Measurements from ENCODE around the gene SLC44A2. TPM values are rescaled to one million over a fixed set of nuclear protein-coding genes. Genes with fewer than 3 reads are reported as not detected.

Gene SLC44A2
- total RNA-seq, 1 donor from 2014 or later = 129 TPM

GRCh38 chr19:10679743-10680142, 54.4 kb downstream of the SLC44A2 start:
- TF ChIP-seq CTCF (IDR thresholded peaks at IDR 0.05; ENCODE audit: partially characterized antibody, unreplicated experiment) = no peak
- DNase-seq = no peak
- Mint-ChIP-seq H3K36me3 (ENCODE audit: unreplicated experiment) (no peaks in the 10 kb centered on the region), H3K4me1 (ENCODE audit: low read depth, unreplicated experiment) (no peaks in the 10 kb centered on the region), H3K27ac (ENCODE audit: unreplicated experiment) (no peak overlapping the region), H3K4me3 (ENCODE audit: unreplicated experiment) (no peak overlapping the region), H3K27me3 (ENCODE audit: unreplicated experiment) (peaks cover 5% of the 10 kb centered on the region), H3K9me3 (ENCODE audit: unreplicated experiment) (peaks cover 3% of the 10 kb centered on the region)

- TF ChIP-seq CTCF (IDR thresholded peaks at IDR 0.05; ENCODE audit: partially characterized antibody, unreplicated experiment) = no peak
- no peak overlapping the region for H3K27ac Mint-ChIP-seq (ENCODE audit: unreplicated experiment)
- no peak overlapping the region for H3K4me3 Mint-ChIP-seq (ENCODE audit: unreplicated experiment)
- H3K9me3 Mint-ChIP-seq (ENCODE audit: unreplicated experiment) = peaks cover 3% of the 10 kb centered on the region
- no peak for DNase-seq
- H3K27me3 Mint-ChIP-seq (ENCODE audit: unreplicated experiment) = peaks cover 5% of the 10 kb centered on the region
- no peaks in the 10 kb centered on the region for H3K4me1 Mint-ChIP-seq (ENCODE audit: low read depth, unreplicated experiment)
- H3K36me3 Mint-ChIP-seq (ENCODE audit: unreplicated experiment) = no peaks in the 10 kb centered on the region
These were observed 55.3 kb downstream of the SLC44A2 start for GRCh38 chr19:10680545-10681135.

GRCh38 chr19:10681658-10682057, 56.3 kb downstream of the SLC44A2 start:
- no peak for TF ChIP-seq CTCF (IDR thresholded peaks at IDR 0.05; ENCODE audit: partially characterized antibody, unreplicated experiment)
- Mint-ChIP-seq H3K27me3 (ENCODE audit: unreplicated experiment) (peaks cover 5% of the 10 kb centered on the region), H3K36me3 (ENCODE audit: unreplicated experiment) (no peaks in the 10 kb centered on the region), H3K4me3 (ENCODE audit: unreplicated experiment) (no peak overlapping the region), H3K27ac (ENCODE audit: unreplicated experiment) (peak overlapping the region; percentile 62), H3K4me1 (ENCODE audit: low read depth, unreplicated experiment) (no peaks in the 10 kb centered on the region), H3K9me3 (ENCODE audit: unreplicated experiment) (peaks cover 5% of the 10 kb centered on the region)
- no peak for DNase-seq

GRCh38 chr19:10682397-10683063, 57.2 kb downstream of the SLC44A2 start:
- Mint-ChIP-seq H3K27ac (ENCODE audit: unreplicated experiment) (no peak overlapping the region), H3K9me3 (ENCODE audit: unreplicated experiment) (peaks cover 7% of the 10 kb centered on the region), H3K4me3 (ENCODE audit: unreplicated experiment) (no peak overlapping the region), H3K36me3 (ENCODE audit: unreplicated experiment) (no peaks in the 10 kb centered on the region), H3K4me1 (ENCODE audit: low read depth, unreplicated experiment) (no peaks in the 10 kb centered on the region), H3K27me3 (ENCODE audit: unreplicated experiment) (peaks cover 5% of the 10 kb centered on the region)
- no peak for TF ChIP-seq CTCF (IDR thresholded peaks at IDR 0.05; ENCODE audit: partially characterized antibody, unreplicated experiment)
- DNase-seq = no peak

GRCh38 chr19:10683064-10683426, 57.7 kb downstream of the SLC44A2 start:
- Mint-ChIP-seq H3K9me3 (ENCODE audit: unreplicated experiment) (peaks cover 11% of the 10 kb centered on the region), H3K27ac (ENCODE audit: unreplicated experiment) (no peak overlapping the region), H3K4me1 (ENCODE audit: low read depth, unreplicated experiment) (no peaks in the 10 kb centered on the region), H3K4me3 (ENCODE audit: unreplicated experiment) (no peak overlapping the region), H3K36me3 (ENCODE audit: unreplicated experiment) (no peaks in the 10 kb centered on the region), H3K27me3 (ENCODE audit: unreplicated experiment) (peaks cover 3% of the 10 kb centered on the region)
- TF ChIP-seq CTCF (IDR thresholded peaks at IDR 0.05; ENCODE audit: partially characterized antibody, unreplicated experiment) = no peak
- no peak for DNase-seq
